Naive thymus-derived CD8-positive, alpha-beta T cell (primary cell): Measurements from ENCODE around the gene CYP4B1. TPM values are rescaled to one million over a fixed set of nuclear protein-coding genes. Genes with fewer than 3 reads are reported as not detected.
"Not testable (repeated sequence)": the region's sequence is repeated elsewhere in the genome, so short reads cannot be mapped to it uniquely, and the experiment has no call there.

Experiments
- ATAC-seq, 2 donors: fragments of 150-1000 bp; cut with Tn5 transposase in 1 of 2; sonication (Bioruptor Pico), chemical (Tn5 transposase) in 1 of 2; 1 replicate in 1 of 2; 2 replicates in 1 of 2; pipeline ENCODE4 v1.10.0; 2021; ENCODE audit warnings: mild to moderate bottlenecking in 2 of 2, moderate library complexity in 2 of 2
- POLR2A ChIA-PET: fragments of 350-600 bp; sonication (Branson Sonifier 250); formaldehyde crosslinking; loops from one replicate; lab custom pipeline; 2021; ENCODE audit warnings: antibody characterized with exemption; lab: Charles Lee
- DNase-seq, 10 donors: peaks; one replicate each; pipeline versions ENCODE4 v3.0.0 to v3.0.0-alpha.2; 2020 to 2022
- H3K27ac Mint-ChIP-seq, 10 donors: one replicate each; pipeline ENCODE4 v1.8.0; 2020 to 2022; ENCODE audit warnings: mild to moderate bottlenecking in 10 of 10, mixed read lengths in 10 of 10, moderate library complexity in 4 of 10, inconsistent platforms in 1 of 10
- H3K27me3 Mint-ChIP-seq, 5 donors: one replicate each; pipeline ENCODE4 v1.8.0; 2021 to 2022; ENCODE audit warnings: mixed read lengths in 5 of 5
- H3K36me3 Mint-ChIP-seq, 3 donors: one replicate each; pipeline ENCODE4 v1.8.0; 2020 to 2022; ENCODE audit warnings: mixed read lengths in 3 of 3, mild to moderate bottlenecking in 2 of 3, inconsistent platforms in 1 of 3
- H3K4me1 Mint-ChIP-seq, 4 donors: one replicate each; pipeline ENCODE4 v1.8.0; 2021 to 2022; ENCODE audit warnings: mixed read lengths in 4 of 4
- H3K4me3 Mint-ChIP-seq, 10 donors: one replicate each; pipeline ENCODE4 v1.8.0; 2020 to 2022; ENCODE audit warnings: mild to moderate bottlenecking in 10 of 10, mixed read lengths in 10 of 10, moderate library complexity in 6 of 10, inconsistent platforms in 1 of 10
- H3K9me3 Mint-ChIP-seq, 9 donors: one replicate each; pipeline ENCODE4 v1.8.0; 2020 to 2022; ENCODE audit warnings: mixed read lengths in 9 of 9, mild to moderate bottlenecking in 3 of 9, inconsistent platforms in 1 of 9, moderate library complexity in 1 of 9
- polyA plus RNA-seq, 3 donors: library from polyadenylated mRNA; unstranded; fragments of 300-500 nt; fragmentation: Illumina TruSeq; gene quantifications; one replicate each; pipeline ENCODE4 v1.2.3, GENCODE V29; 2021
- total RNA-seq, 8 experiments: library from RNA in 2 of 8; stranded (reverse) in 2 of 8; gene quantifications; one replicate each; pipeline ENCODE4 v1.2.3 and lab custom pipeline; 2021 to 2026

CYP4B1 gene
- total and polyA plus RNA-seq, 5 experiments from 2014 or later = not detected

DNA sequence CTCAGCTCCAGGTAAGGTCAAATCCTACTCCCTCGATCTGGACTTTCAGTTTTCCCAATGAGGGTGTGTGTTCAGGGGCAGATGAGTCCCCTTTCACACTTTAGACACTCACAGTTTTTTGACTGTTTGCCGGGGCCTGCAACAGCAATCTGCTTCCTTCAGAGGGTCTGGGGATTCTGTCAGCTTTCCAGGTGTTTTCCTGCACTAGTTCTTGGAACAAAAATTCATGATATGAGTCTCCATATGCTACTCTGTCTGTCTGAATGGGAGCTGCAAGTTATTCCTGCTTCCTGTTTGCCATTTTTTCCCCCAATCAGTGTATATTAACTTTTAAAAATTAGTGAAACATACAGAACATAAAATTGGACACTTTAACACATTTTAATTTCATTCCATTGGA lies 24.3 kb downstream of the CYP4B1 start:
- DNase-seq (no peak), ATAC-seq (no peak)
- H3K36me3 Mint-ChIP-seq = no peaks in the 10 kb centered on the region
- peaks cover 0 to 11% (median 0%) of the 10 kb centered on the region in 9 donors for H3K9me3 Mint-ChIP-seq
- no peak overlapping the region for H3K27ac Mint-ChIP-seq
- POLR2A ChIA-PET = no interaction called here
- H3K4me1 Mint-ChIP-seq = no peaks in the 10 kb centered on the region
- peaks cover 7 to 38% (median 9%) of the 10 kb centered on the region in 5 donors for H3K27me3 Mint-ChIP-seq
- H3K4me3 Mint-ChIP-seq = no peak overlapping the region

GRCh38 chr1:46826892-46827291 lies 28.0 kb downstream of the CYP4B1 start:
- not testable (repeated sequence) for H3K36me3 Mint-ChIP-seq, ATAC-seq

DNA sequence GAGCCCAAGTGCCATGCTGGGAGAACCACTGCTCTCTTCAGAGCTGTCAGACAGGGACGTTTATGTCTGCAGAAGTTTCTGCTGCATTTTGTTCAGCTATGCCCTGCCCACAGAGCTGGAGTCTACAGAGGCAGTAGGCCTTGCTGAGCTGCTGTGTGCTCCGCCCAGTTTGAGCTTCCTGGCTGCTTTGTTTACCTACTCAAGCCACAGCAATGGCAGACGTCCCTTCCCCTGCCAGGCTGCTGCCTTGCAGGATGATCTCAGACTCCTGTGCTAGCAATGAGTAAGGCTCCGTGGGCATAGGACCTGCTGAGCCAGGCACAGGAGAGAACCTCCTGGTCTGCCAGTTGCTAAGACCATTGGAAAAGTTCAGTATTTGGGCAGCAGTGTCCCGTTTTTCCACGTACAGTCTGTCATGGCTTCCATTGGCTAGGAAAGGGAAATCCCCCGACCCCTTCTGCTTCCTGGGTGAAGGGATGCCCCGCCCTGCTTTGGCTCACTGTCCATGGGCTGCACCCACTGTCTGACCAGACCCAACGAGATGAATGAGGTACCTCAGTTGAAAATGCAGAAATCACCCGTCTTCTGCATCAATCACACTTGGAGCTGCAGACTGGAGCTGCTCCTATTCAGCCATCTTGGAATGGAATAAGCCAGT lies 31.9 kb downstream of the CYP4B1 start:
- no peak overlapping the region for H3K27ac Mint-ChIP-seq
- H3K9me3 Mint-ChIP-seq = peaks cover 0 to 13% (median 0%) of the 10 kb centered on the region in 9 donors
- no peaks in the 10 kb centered on the region for H3K4me1 Mint-ChIP-seq
- no peak for ATAC-seq
- peaks cover 16 to 50% (median 26%) of the 10 kb centered on the region in 5 donors for H3K27me3 Mint-ChIP-seq
- H3K4me3 Mint-ChIP-seq = no peak overlapping the region
- peaks cover 0 to 2% (median 0%) of the 10 kb centered on the region in 3 donors for H3K36me3 Mint-ChIP-seq
- POLR2A ChIA-PET = no interaction called here
- no peak for DNase-seq

More at GRCh38 chr1:46826892-46827291, 28.0 kb downstream of the CYP4B1 start:
- H3K4me1 Mint-ChIP-seq, POLR2A ChIA-PET, H3K4me3 Mint-ChIP-seq, H3K27ac Mint-ChIP-seq, DNase-seq: not testable (repeated sequence)
- H3K9me3 Mint-ChIP-seq = peaks cover 0 to 13% (median 0%) of the 10 kb centered on the region in 9 donors
- H3K27me3 Mint-ChIP-seq = peaks cover 13 to 45% (median 15%) of the 10 kb centered on the region in 5 donors

DNA sequence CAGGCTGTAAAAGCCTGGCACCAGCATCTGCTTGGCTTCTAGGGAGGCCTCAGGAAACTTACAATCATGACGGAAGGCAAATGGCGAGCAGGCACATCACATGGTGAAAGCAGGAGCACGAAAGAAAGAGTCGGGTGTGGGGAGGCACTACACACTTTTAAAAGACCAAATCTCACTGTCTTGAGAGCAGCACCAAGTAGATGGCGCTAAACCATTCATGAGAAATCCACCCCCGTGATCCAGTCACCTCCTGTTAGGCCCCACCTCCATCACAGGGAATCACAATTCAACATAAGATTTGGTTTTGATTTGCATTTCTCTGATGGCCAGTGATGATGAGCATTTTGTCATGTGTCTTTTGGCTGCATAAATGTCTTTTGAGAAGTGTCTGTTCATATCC lies 36.6 kb downstream of the CYP4B1 start:
- DNase-seq, H3K9me3 Mint-ChIP-seq, POLR2A ChIA-PET: not testable (repeated sequence)

GRCh38 chr1:46846386-46846785 lies 47.5 kb downstream of the CYP4B1 start:
- POLR2A ChIA-PET, H3K36me3 Mint-ChIP-seq, H3K4me1 Mint-ChIP-seq, ATAC-seq, H3K4me3 Mint-ChIP-seq, H3K27ac Mint-ChIP-seq, DNase-seq: not testable (repeated sequence)
- H3K27me3 Mint-ChIP-seq = peaks cover 30 to 68% (median 38%) of the 10 kb centered on the region in 5 donors
- H3K9me3 Mint-ChIP-seq = peaks cover 0 to 17% (median 7%) of the 10 kb centered on the region in 9 donors

More for the DNA sequence above, 36.6 kb downstream of the CYP4B1 start:
- H3K27ac Mint-ChIP-seq, H3K4me1 Mint-ChIP-seq, ATAC-seq, H3K4me3 Mint-ChIP-seq, H3K36me3 Mint-ChIP-seq: not testable (repeated sequence)
- H3K27me3 Mint-ChIP-seq = peaks cover 5 to 23% (median 20%) of the 10 kb centered on the region in 5 donors

DNA sequence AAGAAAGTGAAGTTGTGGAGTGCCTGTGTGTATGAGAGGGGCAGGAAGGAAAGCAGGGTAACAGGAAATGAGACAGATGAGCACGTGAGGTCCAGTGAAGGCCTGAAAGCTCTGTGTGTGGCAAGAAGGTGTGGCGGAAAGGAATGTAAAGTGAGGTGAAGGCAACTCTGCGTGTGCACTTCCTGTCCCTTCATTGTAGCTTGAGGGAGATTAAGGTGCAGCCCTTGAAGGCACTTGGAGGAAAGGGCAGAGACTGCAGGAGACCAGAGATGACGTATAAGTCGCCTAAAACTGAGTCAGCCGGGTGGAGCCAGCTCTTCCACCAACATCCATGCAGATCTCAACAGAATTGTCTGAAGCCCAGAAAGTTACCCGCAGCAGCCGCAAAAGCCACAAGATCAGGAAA lies 58.8 kb downstream of the CYP4B1 start:
- H3K4me1 Mint-ChIP-seq, POLR2A ChIA-PET, DNase-seq: not testable (repeated sequence)
- Mint-ChIP-seq H3K9me3 (peaks cover 0 to 11% (median 2%) of the 10 kb centered on the region in 9 donors), H3K36me3 (peaks cover 0 to 16% (median 0%) of the 10 kb centered on the region in 3 donors), H3K27ac (peak overlapping the region in 1 of 10 donors; percentile 3), H3K27me3 (peaks cover 13 to 46% (median 27%) of the 10 kb centered on the region in 5 donors), H3K4me3 (peak overlapping the region in 3 of 10 donors; percentile 1 to 15 (median 12))
- peak in 1 of 2 donors; percentile 61 for ATAC-seq

GRCh38 chr1:46862348-46862747 lies 63.5 kb downstream of the CYP4B1 start:
- ATAC-seq (no peak), DNase-seq (no peak)
- Mint-ChIP-seq H3K27me3 (peaks cover 18 to 53% (median 32%) of the 10 kb centered on the region in 5 donors), H3K27ac (peak overlapping the region in 1 of 10 donors; percentile 12), H3K9me3 (peaks cover 0 to 38% (median 21%) of the 10 kb centered on the region in 9 donors), H3K4me1 (peaks cover 2 to 5% (median 3%) of the 10 kb centered on the region in 4 donors), H3K36me3 (peaks cover 0 to 38% (median 0%) of the 10 kb centered on the region in 3 donors), H3K4me3 (no peak overlapping the region)
- POLR2A ChIA-PET = no interaction called here

Other genes starting within 250 kb of the CYP4B1 start
- not detected for gene KNCN, start 247.4 kb upstream of the CYP4B1 start, total RNA-seq
- gene KNCN, start 247.4 kb upstream of the CYP4B1 start, polyA plus RNA-seq = not detected
- gene MKNK1, start 194.8 kb upstream of the CYP4B1 start, total RNA-seq = 10 to 100 TPM; 51.4 to 56.3 TPM
- 10 to 100 TPM; 17.6 to 19.7 (median 18.7) TPM for gene MKNK1, start 194.8 kb upstream of the CYP4B1 start, polyA plus RNA-seq
- 10 to 100 TPM; 24.3 to 24.7 TPM for gene MOB3C, start 182.2 kb upstream of the CYP4B1 start, total RNA-seq
- 10 to 100 TPM in 1 of 3 donors, 1 to 10 TPM in 2; 8.3 to 17.5 (median 8.4) TPM for gene MOB3C, start 182.2 kb upstream of the CYP4B1 start, polyA plus RNA-seq
- 10 to 100 TPM; 27.8 to 33.9 TPM for gene ATPAF1, start 130.7 kb upstream of the CYP4B1 start, total RNA-seq
- gene ATPAF1, start 130.7 kb upstream of the CYP4B1 start, polyA plus RNA-seq = 10 to 100 TPM; 66.4 to 68.0 (median 66.7) TPM
- gene TEX38, start 127.2 kb upstream of the CYP4B1 start, total RNA-seq = not detected
- gene TEX38, start 127.2 kb upstream of the CYP4B1 start, polyA plus RNA-seq = not detected
- gene EFCAB14, start 79.9 kb upstream of the CYP4B1 start, total RNA-seq = 10 to 100 TPM; 75.9 to 81.2 TPM
- gene EFCAB14, start 79.9 kb upstream of the CYP4B1 start, polyA plus RNA-seq = 10 to 100 TPM; 88.7 to 99.5 (median 94.6) TPM
- not detected for gene CYP4A11, start 142.4 kb downstream of the CYP4B1 start, total RNA-seq
- not detected for gene CYP4A11, start 142.4 kb downstream of the CYP4B1 start, polyA plus RNA-seq
- not detected for gene CYP4X1, start 224.6 kb downstream of the CYP4B1 start, total RNA-seq
- gene CYP4X1, start 224.6 kb downstream of the CYP4B1 start, polyA plus RNA-seq = not detected